KMS-11 (cell line): ENCODE measurements around the gene IL1RAPL2.

Source experiments
- H2AFZ ChIP-seq: fragments of 200-600 bp; sonication (generic); 2 replicates; pipeline ENCODE4 v1.6.1; 2016; ENCODE audit warnings: antibody characterized with exemption, mixed run types, low read depth
- H3K27ac ChIP-seq: fragments of 200-600 bp; sonication (generic); 2 replicates; pipeline ENCODE4 v1.6.1; 2016; ENCODE audit warnings: mild to moderate bottlenecking, mixed run types
- H3K27me3 ChIP-seq: fragments of 200-600 bp; sonication (generic); 2 replicates; pipeline ENCODE4 v1.6.1; 2017; ENCODE audit warnings: mild to moderate bottlenecking, low read depth, mixed run types, moderate library complexity; ENCODE audit not compliant: insufficient read depth
- H3K36me3 ChIP-seq: fragments of 200-600 bp; sonication (generic); 2 replicates; pipeline ENCODE4 v1.6.1; 2017; ENCODE audit warnings: mild to moderate bottlenecking, mixed run types; ENCODE audit not compliant: insufficient read depth
- H3K4me1 ChIP-seq: fragments of 200-600 bp; sonication (generic); 2 replicates; pipeline ENCODE4 v1.6.1; 2016; ENCODE audit warnings: mild to moderate bottlenecking, low read depth, mixed run types; ENCODE audit not compliant: poor library complexity, severe bottlenecking
- H3K4me2 ChIP-seq: fragments of 200-600 bp; sonication (generic); 2 replicates; pipeline ENCODE4 v1.7.0; 2016; ENCODE audit warnings: mild to moderate bottlenecking, mixed run types
- H3K4me3 ChIP-seq: fragments of 200-600 bp; sonication (generic); IDR thresholded peaks from 2 replicates; pipeline ENCODE4 v1.6.1; 2017; ENCODE audit warnings: low read depth, low read length, mixed read lengths; ENCODE audit not compliant: insufficient read depth
- H3K79me2 ChIP-seq: fragments of 200-600 bp; sonication (generic); 2 replicates; pipeline ENCODE4 v1.6.1; 2016; ENCODE audit warnings: low read depth, mixed run types; ENCODE audit not compliant: insufficient read depth
- H3K9ac ChIP-seq: fragments of 200-600 bp; sonication (generic); 2 replicates; pipeline ENCODE4 v1.6.1; 2016; ENCODE audit warnings: mild to moderate bottlenecking, mixed run types
- H4K20me1 ChIP-seq: fragments of 200-600 bp; sonication (generic); 2 replicates; pipeline ENCODE4 v1.6.1; 2016; ENCODE audit warnings: mild to moderate bottlenecking, mixed run types; ENCODE audit not compliant: insufficient read depth
- TF ChIP-seq, protein P1 (sequence below): fragments of 200-600 bp; sonication (generic); conservative IDR thresholded peaks from 2 replicates; pipeline ENCODE4 v1.6.1; 2017; ENCODE audit warnings: low read depth, mild to moderate bottlenecking, antibody characterized with exemption, low read length, moderate library complexity, mixed read lengths

Gene IL1RAPL2

DNA sequence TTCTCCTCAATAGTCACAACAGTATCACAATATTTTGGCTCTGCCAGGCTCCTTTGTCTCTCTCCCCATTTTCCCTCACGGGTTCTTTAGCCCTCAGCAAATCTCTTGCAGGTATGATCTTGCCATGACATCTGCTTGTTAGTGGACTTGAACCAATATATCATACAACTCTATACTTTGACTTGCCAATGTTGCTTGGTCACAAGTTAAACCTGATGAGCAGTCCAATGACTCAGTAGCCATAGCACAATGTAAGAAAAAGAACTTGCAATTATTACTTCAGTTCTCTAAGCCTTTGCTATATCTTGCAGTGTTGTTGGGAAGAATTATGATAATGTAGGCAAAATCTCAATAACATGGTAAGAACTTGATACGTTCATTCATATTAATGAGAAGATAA lies 1081.8 kb downstream of the IL1RAPL2 start:
- TF ChIP-seq, protein P1, sequence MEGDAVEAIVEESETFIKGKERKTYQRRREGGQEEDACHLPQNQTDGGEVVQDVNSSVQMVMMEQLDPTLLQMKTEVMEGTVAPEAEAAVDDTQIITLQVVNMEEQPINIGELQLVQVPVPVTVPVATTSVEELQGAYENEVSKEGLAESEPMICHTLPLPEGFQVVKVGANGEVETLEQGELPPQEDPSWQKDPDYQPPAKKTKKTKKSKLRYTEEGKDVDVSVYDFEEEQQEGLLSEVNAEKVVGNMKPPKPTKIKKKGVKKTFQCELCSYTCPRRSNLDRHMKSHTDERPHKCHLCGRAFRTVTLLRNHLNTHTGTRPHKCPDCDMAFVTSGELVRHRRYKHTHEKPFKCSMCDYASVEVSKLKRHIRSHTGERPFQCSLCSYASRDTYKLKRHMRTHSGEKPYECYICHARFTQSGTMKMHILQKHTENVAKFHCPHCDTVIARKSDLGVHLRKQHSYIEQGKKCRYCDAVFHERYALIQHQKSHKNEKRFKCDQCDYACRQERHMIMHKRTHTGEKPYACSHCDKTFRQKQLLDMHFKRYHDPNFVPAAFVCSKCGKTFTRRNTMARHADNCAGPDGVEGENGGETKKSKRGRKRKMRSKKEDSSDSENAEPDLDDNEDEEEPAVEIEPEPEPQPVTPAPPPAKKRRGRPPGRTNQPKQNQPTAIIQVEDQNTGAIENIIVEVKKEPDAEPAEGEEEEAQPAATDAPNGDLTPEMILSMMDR, result no peak
- Histone ChIP-seq H3K9ac (no peak overlapping the region), H3K27ac (no peak overlapping the region), H3K4me3 (no peak overlapping the region), H4K20me1 (no peaks in the 10 kb centered on the region), H3K79me2 (no peaks in the 10 kb centered on the region), H3K4me1 (no peaks in the 10 kb centered on the region), H3K36me3 (no peaks in the 10 kb centered on the region), H3K27me3 (no peaks in the 10 kb centered on the region), H2AFZ (no peak overlapping the region), H3K4me2 (no peak overlapping the region)

DNA sequence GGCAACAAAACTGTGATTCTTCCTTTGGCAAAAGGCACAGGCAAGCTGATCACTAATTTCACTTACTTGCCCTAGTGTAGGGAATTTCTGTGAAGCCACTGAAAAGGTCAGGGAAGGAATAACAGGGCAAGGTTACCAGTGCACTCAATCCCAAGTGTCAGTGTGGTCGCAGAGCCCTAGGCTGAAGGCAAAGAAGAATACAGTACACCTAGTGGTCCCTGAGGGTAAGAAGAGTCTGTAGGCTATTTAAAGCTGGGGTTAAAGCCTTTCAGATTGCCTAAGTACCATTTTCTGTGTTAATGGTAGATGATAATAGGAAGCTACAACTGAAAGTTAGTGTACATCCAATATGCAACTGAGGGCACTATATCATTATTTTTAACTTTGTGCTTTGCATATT lies 1082.7 kb downstream of the IL1RAPL2 start:
- H3K36me3 ChIP-seq, result no peaks in the 10 kb centered on the region
- H3K4me1 ChIP-seq, result no peaks in the 10 kb centered on the region
- no peaks in the 10 kb centered on the region for H4K20me1 ChIP-seq
- H3K27ac ChIP-seq, result no peak overlapping the region
- no peak overlapping the region for H3K4me3 ChIP-seq
- TF ChIP-seq, protein P1, result no peak
- no peak overlapping the region for H3K4me2 ChIP-seq
- H2AFZ ChIP-seq, result no peak overlapping the region
- no peaks in the 10 kb centered on the region for H3K79me2 ChIP-seq
- no peaks in the 10 kb centered on the region for H3K27me3 ChIP-seq
- no peak overlapping the region for H3K9ac ChIP-seq

DNA sequence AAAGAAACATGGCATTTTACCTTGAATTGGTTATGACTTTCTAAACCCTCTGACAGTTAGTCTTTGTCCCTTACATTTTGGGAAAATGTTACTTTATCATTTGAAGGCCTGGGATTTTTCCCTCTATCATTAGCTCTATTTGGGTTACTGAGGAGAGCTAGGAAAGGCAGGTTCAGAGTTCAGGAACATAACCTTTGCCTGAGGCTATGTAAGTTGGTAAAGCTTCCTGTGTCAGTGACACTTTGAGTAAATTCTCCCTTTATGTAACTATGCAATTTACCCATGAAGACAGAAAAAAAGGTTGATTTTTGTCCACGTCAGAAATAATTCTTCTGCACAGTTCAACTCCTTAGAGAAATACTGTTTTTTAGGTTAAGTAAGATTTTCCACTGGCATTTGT lies 1084.6 kb downstream of the IL1RAPL2 start:
- H3K9ac ChIP-seq, result no peak overlapping the region
- no peak overlapping the region for H2AFZ ChIP-seq
- H3K4me2 ChIP-seq, result no peak overlapping the region
- no peaks in the 10 kb centered on the region for H3K27me3 ChIP-seq
- no peaks in the 10 kb centered on the region for H3K36me3 ChIP-seq
- no peak overlapping the region for H3K27ac ChIP-seq
- no peaks in the 10 kb centered on the region for H3K79me2 ChIP-seq
- H3K4me3 ChIP-seq, result no peak overlapping the region
- TF ChIP-seq, protein P1, result no peak
- no peaks in the 10 kb centered on the region for H3K4me1 ChIP-seq
- H4K20me1 ChIP-seq, result no peaks in the 10 kb centered on the region

DNA sequence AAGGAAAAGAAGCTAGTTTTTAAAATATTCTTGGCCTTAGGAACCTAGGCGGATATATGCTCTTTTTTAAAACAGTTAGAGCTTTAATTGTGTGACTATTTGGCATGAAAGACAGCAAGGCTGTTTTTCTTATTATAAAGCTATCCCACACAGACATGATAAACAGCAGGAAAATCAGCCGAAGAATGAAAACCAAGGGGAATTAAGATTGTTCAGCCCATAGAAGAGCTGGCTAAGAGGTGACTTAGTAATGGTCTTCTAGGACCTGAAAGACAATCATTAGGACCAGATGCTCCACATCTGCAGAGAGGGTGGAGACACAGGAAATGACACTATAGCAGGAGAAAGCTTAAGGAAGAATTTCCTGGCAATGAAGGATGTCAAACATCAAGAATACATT lies 1085.0 kb downstream of the IL1RAPL2 start:
- H3K27ac ChIP-seq, result no peak overlapping the region
- no peaks in the 10 kb centered on the region for H3K4me1 ChIP-seq
- no peak overlapping the region for H2AFZ ChIP-seq
- H3K4me3 ChIP-seq, result no peak overlapping the region
- no peaks in the 10 kb centered on the region for H4K20me1 ChIP-seq
- H3K4me2 ChIP-seq, result no peak overlapping the region
- H3K27me3 ChIP-seq, result no peaks in the 10 kb centered on the region
- H3K79me2 ChIP-seq, result no peaks in the 10 kb centered on the region
- no peak overlapping the region for H3K9ac ChIP-seq
- TF ChIP-seq, protein P1, result no peak
- no peaks in the 10 kb centered on the region for H3K36me3 ChIP-seq
